ENCODE measurements around the gene RPUSD1. TPM values are rescaled to one million over a fixed set of nuclear protein-coding genes. Genes with fewer than 3 reads are reported as not detected.

RPUSD1 gene
- total RNA-seq, 1 experiment from 2014 or later = 48.6 TPM

- Histone ChIP-seq H4K91ac (ENCODE audit: insufficient read length, low read depth, low read length) (no peak overlapping the region), H4K20me1 (ENCODE audit: control insufficient read depth, insufficient read depth, insufficient read length) (no peaks in the 10 kb centered on the region), H2BK20ac (ENCODE audit: low read depth, low read length, poor library complexity, severe bottlenecking) (no peak overlapping the region), H3K4ac (ENCODE audit: low read depth, low read length) (no peak overlapping the region), H2BK5ac (ENCODE audit: insufficient read length, low read length) (no peak overlapping the region), H3T11ph (ENCODE audit: low read length) (no peak overlapping the region), H2BK15ac (ENCODE audit: low read depth, low read length) (no peak overlapping the region), H3K79me1 (ENCODE audit: insufficient read depth, low read depth, low read length, poor library complexity, severe bottlenecking) (no peaks in the 10 kb centered on the region), H4K5ac (ENCODE audit: insufficient read length, low read depth, low read length) (no peak overlapping the region), H3K23ac (ENCODE audit: insufficient read length, low read depth, low read length) (no peak overlapping the region), H3K4me2 (ENCODE audit: insufficient read depth, insufficient read length, low read length) (no peak overlapping the region), H3K18ac (ENCODE audit: insufficient read length, low read depth, low read length) (no peak overlapping the region), H4K8ac (replicated peaks; ENCODE audit: insufficient read length, low read depth, low read length) (no peak overlapping the region), H3K79me2 (ENCODE audit: insufficient read depth, low read length) (no peaks in the 10 kb centered on the region), H2BK120ac (ENCODE audit: low read depth, low read length, poor library complexity, severe bottlenecking) (no peak overlapping the region), H3K9me3 (ENCODE audit: control insufficient read depth, low read depth, low read length) (no peaks in the 10 kb centered on the region), H2AK5ac (ENCODE audit: insufficient read length, low read length) (no peak overlapping the region), H3K27ac (ENCODE audit: insufficient read length, low read depth, low read length) (no peak overlapping the region), H3K9ac (ENCODE audit: extremely low read depth, insufficient read length, low read length) (no peak overlapping the region), H3K4me1 (ENCODE audit: insufficient read depth, low read length) (no peaks in the 10 kb centered on the region), H2AFZ (ENCODE audit: low read length) (no peak overlapping the region), H3K23me2 (ENCODE audit: insufficient read length, low read depth, low read length, poor library complexity, severe bottlenecking) (no peaks in the 10 kb centered on the region), H3K56ac (ENCODE audit: insufficient read length, low read depth, low read length) (no peak overlapping the region), H3K27me3 (ENCODE audit: insufficient read depth, low read length) (no peaks in the 10 kb centered on the region), H3K14ac (ENCODE audit: insufficient read depth, low read length) (no peak overlapping the region), H2BK12ac (ENCODE audit: insufficient read length, low read depth, low read length) (no peak overlapping the region)
- Mint-ChIP-seq H3K36me3 (ENCODE audit: insufficient read depth in 1 of 3, low read depth in 3 of 3) (no peaks in the 10 kb centered on the region), H3K9me3 (no peaks in the 10 kb centered on the region; a peak in 1 of 5 replicates), H3K27ac (no peak overlapping the region), H3K4me1 (peaks cover 0 to 3% of the 10 kb centered on the region in 2 experiments; a peak in 1 of 4 replicates), H3K4me3 (no peak overlapping the region), H3K27me3 (ENCODE audit: low read depth) (peaks cover 5% of the 10 kb centered on the region)
- no peak for TF ChIP-seq CTCF (conservative IDR thresholded peaks at IDR 0.05)
- DNase-seq = no peak
- WGBS (ENCODE audit: extremely low coverage, insufficient read length, low lambda C conversion rate) = no CpG with 5 or more reads among the region's 48 CpGs
Measured at GRCh38 chr16:766820-767640, 21.2 kb downstream of the RPUSD1 start.

Measured in H9 (cell line).